ENCODE measurements around the gene ATF7. TPM values are rescaled to one million over a fixed set of nuclear protein-coding genes. Genes with fewer than 3 reads are reported as not detected.
"Not testable (repeated sequence)": the region's sequence is repeated elsewhere in the genome, so short reads cannot be mapped to it uniquely, and the experiment has no call there.

The ATF7 gene
- total and polyA plus RNA-seq, 2 of the 4 experiments (the other 2 are of a cell fraction): 7.0 to 16.3 TPM

- intact Hi-C loops (cut with micrococcal nuclease); H3K4ac ChIP-seq (ENCODE audit: low read depth, low read length); H3K36me3 ChIP-seq (ENCODE audit: control insufficient read depth, insufficient read depth, low read length); H2BK5ac ChIP-seq (ENCODE audit: low read depth, low read length, poor library complexity, severe bottlenecking); H3K4me1 ChIP-seq (ENCODE audit: control insufficient read depth, insufficient read depth, low read length); H3K14ac ChIP-seq (replicated peaks; ENCODE audit: low read depth, low read length); BruUV-seq (replicated peaks); dilution Hi-C loops (cut with HindIII; ENCODE audit: low sequenced_read_pairs, unreplicated experiment); POLR2A ChIA-PET (ENCODE audit: unreplicated experiment); H4K91ac ChIP-seq (ENCODE audit: insufficient read depth, low read depth, low read length); H3K4me2 ChIP-seq (ENCODE audit: low read depth, low read length); in situ Hi-C loops (cut with MboI; ENCODE audit: low sequenced_read_pairs); H4K5ac ChIP-seq (ENCODE audit: low read depth, low read length); H2BK15ac ChIP-seq (ENCODE audit: low read depth, low read length); H4K8ac ChIP-seq (ENCODE audit: low read depth in 2 of 2, low read length in 2 of 2); H3K23ac ChIP-seq (ENCODE audit: low read depth, low read length); H3K9me1 ChIP-seq (ENCODE audit: insufficient read depth, low read length); H3K27ac ChIP-seq (ENCODE audit: insufficient read depth, low read length); H3K9me3 ChIP-seq (ENCODE audit: control insufficient read depth, insufficient read depth, low read length); ATAC-seq (ENCODE audit: low read depth); CTCF ChIA-PET; H2AK9ac ChIP-seq (replicated peaks; ENCODE audit: low read depth, low read length, poor library complexity); H3K18ac ChIP-seq (ENCODE audit: low read depth, low read length); H2AFZ ChIP-seq (replicated peaks; ENCODE audit: low read length, poor library complexity); H3K4me3 ChIP-seq (ENCODE audit: insufficient read depth, low read depth, low read length); H2BK20ac ChIP-seq (ENCODE audit: low read depth, low read length); H3K27me3 ChIP-seq (ENCODE audit: control insufficient read depth, insufficient read depth, low read length); H2AK5ac ChIP-seq (ENCODE audit: low read depth, low read length); H3K56ac ChIP-seq (ENCODE audit: extremely low read depth, insufficient read depth, low read length); H3K9ac ChIP-seq (ENCODE audit: low read depth, low read length); H2BK120ac ChIP-seq (ENCODE audit: low read depth, low read length); DNase-seq: not testable (repeated sequence)
- WGBS, 2 experiments (ENCODE audit: extremely low coverage in 2 of 2, insufficient read length in 1 of 2): no CpG with 5 or more reads among the region's 2 CpGs
- peaks cover 18 to 34% of the 10 kb centered on the region in 2 experiments; a peak in 3 of 4 replicates for H3K79me1 ChIP-seq (ENCODE audit: low read depth in 1 of 2, low read length in 2 of 2)
- H4K20me1 ChIP-seq (ENCODE audit: insufficient read depth, low read length): peaks cover 13% of the 10 kb centered on the region; the same call in 1 of the 2 replicates
These were observed 27.2 kb downstream of the ATF7 start for GRCh38 chr12:53598971-53599370.

Measured in IMR-90 (cell line).